Neural progenitor cell (in vitro differentiated cells): Measurements from ENCODE around the gene ELK1.

Experiments used
- EZH2 ChIP-seq: fragments of 200-600 bp; sonication (generic); IDR thresholded peaks from 2 replicates; pipeline ENCODE4 v1.6.1; 2017; ENCODE audit warnings: antibody characterized with exemption, mild to moderate bottlenecking, moderate library complexity
- EZH2phosphoT487 ChIP-seq: fragments of 200-600 bp; sonication (generic); IDR thresholded peaks from 2 replicates; pipeline ENCODE4 v1.6.1; 2017; ENCODE audit warnings: antibody characterized with exemption
- TF ChIP-seq, protein P1 (sequence below): fragments of 200-600 bp; sonication (generic); IDR thresholded peaks from 2 replicates; pipeline ENCODE4 v1.5.1; 2017; ENCODE audit warnings: antibody characterized with exemption, mild to moderate bottlenecking

DNA sequence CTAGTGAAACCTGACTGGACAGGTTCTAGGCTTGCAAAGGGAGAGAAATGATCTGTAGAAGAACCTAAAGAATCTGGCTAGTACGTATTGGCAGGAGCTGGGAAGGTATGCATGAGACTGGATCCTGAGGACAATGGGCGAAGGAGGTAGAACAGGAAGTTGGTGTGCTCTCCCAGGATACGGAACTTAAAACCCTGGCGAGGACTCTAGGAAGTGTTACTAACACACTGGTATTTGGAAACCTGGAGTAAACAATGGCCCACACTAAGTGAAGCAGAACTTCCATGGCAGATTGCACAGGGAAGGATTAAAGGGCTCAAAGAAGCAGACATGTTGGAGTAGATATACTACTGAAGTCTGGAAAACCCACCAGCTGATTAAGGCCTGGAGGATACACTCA lies 39.9 kb downstream of the ELK1 start:
- TF ChIP-seq EZH2 (no peak), EZH2phosphoT487 (no peak)
- TF ChIP-seq, protein P1, sequence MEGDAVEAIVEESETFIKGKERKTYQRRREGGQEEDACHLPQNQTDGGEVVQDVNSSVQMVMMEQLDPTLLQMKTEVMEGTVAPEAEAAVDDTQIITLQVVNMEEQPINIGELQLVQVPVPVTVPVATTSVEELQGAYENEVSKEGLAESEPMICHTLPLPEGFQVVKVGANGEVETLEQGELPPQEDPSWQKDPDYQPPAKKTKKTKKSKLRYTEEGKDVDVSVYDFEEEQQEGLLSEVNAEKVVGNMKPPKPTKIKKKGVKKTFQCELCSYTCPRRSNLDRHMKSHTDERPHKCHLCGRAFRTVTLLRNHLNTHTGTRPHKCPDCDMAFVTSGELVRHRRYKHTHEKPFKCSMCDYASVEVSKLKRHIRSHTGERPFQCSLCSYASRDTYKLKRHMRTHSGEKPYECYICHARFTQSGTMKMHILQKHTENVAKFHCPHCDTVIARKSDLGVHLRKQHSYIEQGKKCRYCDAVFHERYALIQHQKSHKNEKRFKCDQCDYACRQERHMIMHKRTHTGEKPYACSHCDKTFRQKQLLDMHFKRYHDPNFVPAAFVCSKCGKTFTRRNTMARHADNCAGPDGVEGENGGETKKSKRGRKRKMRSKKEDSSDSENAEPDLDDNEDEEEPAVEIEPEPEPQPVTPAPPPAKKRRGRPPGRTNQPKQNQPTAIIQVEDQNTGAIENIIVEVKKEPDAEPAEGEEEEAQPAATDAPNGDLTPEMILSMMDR, result no peak
